Neutrophil (primary cell): ENCODE data around the gene ANO6.

ENCODE experiments used
- H3K27ac ChIP-seq: fragments of 200-600 bp; sonication (generic); 2 replicates; pipeline ENCODE4 v1.5.1; 2016; ENCODE audit warnings: mild to moderate bottlenecking, moderate library complexity
- H3K27me3 ChIP-seq: fragments of 200-600 bp; sonication (generic); 2 replicates; pipeline ENCODE4 v1.6.0; 2016; ENCODE audit warnings: mild to moderate bottlenecking
- H3K36me3 ChIP-seq: fragments of 200-600 bp; sonication (generic); 2 replicates; pipeline ENCODE4 v1.5.1; 2017
- H3K4me1 ChIP-seq, 2 experiments: fragments of 200-600 bp in 1 of 2; sonication (generic) in 1 of 2; 1 replicate in 1 of 2; 2 replicates in 1 of 2; pipeline versions ENCODE4 v1.5.1 to v1.6.1; 2013 to 2016; ENCODE audit warnings: low read depth in 1 of 2, low read length in 1 of 2, mild to moderate bottlenecking in 1 of 2, moderate library complexity in 1 of 2; ENCODE audit not compliant: control insufficient read depth in 1 of 2, insufficient read depth in 1 of 2
- H3K4me3 ChIP-seq, 2 experiments: fragments of 200-600 bp in 1 of 2; sonication (generic) in 1 of 2; 1 replicate in 1 of 2; 2 replicates in 1 of 2; pipeline ENCODE4 v1.5.1; 2013 to 2016; ENCODE audit warnings: low read depth in 1 of 2, low read length in 1 of 2, mild to moderate bottlenecking in 1 of 2, moderate library complexity in 1 of 2
- H3K9me3 ChIP-seq: fragments of 200-600 bp; sonication (generic); 2 replicates; pipeline ENCODE4 v1.5.1; 2016
- TF ChIP-seq, protein P1 (sequence below): fragments of 200-600 bp; sonication (generic); IDR thresholded peaks from 2 replicates; pipeline ENCODE4 v1.5.1; 2016; ENCODE audit warnings: antibody characterized with exemption

Gene ANO6

DNA sequence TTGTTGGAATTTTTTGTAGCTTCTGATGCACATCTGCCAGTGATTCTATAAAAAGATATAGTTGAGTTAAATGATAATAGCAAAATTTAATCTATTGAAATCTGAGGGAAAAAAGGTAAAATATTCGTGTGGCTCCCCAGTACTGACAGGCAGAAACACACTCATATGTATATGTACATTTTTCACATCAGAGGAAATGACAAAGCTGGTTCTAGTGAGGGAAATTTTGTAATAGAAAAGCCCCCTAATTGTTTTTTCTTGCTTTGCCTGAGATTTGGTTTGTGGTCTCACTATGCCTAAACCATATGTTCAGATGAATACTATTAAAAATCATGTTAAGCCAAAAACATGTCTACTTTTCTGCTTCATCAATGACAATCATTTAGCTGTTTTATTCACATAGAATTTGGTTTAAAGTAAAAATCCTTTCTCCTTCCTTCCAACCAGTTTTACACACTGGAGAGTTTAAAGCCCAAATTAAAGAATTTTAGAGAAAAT is 203.5 kb downstream of the ANO6 start:
- TF ChIP-seq, protein P1, sequence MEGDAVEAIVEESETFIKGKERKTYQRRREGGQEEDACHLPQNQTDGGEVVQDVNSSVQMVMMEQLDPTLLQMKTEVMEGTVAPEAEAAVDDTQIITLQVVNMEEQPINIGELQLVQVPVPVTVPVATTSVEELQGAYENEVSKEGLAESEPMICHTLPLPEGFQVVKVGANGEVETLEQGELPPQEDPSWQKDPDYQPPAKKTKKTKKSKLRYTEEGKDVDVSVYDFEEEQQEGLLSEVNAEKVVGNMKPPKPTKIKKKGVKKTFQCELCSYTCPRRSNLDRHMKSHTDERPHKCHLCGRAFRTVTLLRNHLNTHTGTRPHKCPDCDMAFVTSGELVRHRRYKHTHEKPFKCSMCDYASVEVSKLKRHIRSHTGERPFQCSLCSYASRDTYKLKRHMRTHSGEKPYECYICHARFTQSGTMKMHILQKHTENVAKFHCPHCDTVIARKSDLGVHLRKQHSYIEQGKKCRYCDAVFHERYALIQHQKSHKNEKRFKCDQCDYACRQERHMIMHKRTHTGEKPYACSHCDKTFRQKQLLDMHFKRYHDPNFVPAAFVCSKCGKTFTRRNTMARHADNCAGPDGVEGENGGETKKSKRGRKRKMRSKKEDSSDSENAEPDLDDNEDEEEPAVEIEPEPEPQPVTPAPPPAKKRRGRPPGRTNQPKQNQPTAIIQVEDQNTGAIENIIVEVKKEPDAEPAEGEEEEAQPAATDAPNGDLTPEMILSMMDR, result no peak
- H3K27ac ChIP-seq, result no peak overlapping the region
- peaks cover 70% of the 10 kb centered on the region for H3K36me3 ChIP-seq
- H3K4me1 ChIP-seq, result no peaks in the 10 kb centered on the region
- no peak overlapping the region for H3K4me3 ChIP-seq
- H3K27me3 ChIP-seq, result no peaks in the 10 kb centered on the region
- no peaks in the 10 kb centered on the region for H3K9me3 ChIP-seq

DNA sequence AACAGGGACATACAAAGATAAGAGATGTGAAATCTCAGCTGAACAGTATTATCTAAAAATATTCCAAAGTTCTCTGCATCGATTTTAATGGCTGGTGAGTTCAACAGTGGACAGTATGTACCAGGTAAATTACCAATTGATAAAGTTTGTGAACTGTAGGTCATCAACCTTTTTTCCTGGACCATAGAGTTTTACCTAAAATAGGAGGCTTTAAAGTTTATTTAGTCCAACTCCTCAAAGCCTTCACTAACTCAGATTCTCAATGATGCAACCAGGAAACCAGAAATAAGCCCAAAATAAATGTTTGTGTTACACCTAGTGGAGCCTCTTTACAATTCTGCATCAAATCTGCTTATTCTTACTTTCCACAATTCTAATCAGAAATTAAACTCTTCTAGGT is 205.8 kb downstream of the ANO6 start:
- Histone ChIP-seq H3K27ac (no peak overlapping the region), H3K4me3 (no peak overlapping the region), H3K9me3 (no peaks in the 10 kb centered on the region), H3K4me1 (no peaks in the 10 kb centered on the region), H3K36me3 (peaks cover 68% of the 10 kb centered on the region), H3K27me3 (no peaks in the 10 kb centered on the region)
- TF ChIP-seq, protein P1, result no peak

DNA sequence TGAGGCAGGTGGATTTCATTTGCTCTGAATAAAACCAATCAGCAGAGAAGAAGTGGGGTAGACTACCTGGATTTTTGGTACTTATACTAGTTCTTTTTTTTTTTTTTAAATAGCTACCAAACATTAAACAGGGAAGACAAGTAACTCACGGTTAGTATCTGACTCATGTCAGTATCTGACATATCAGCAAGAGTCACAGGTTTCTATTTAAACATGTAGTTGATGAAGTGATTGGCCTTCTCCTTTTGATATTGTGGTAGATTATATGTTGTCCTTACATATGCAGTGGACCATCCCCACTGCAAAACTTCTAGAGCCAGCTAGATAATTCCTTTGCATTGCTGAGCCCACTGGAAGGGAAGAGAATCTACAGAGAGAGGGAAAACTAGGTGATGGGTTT is 208.0 kb downstream of the ANO6 start:
- Histone ChIP-seq H3K4me3 (no peak overlapping the region), H3K36me3 (peaks cover 55% of the 10 kb centered on the region), H3K27me3 (no peaks in the 10 kb centered on the region), H3K27ac (no peak overlapping the region), H3K4me1 (no peaks in the 10 kb centered on the region), H3K9me3 (no peaks in the 10 kb centered on the region)
- TF ChIP-seq, protein P1, result no peak

DNA sequence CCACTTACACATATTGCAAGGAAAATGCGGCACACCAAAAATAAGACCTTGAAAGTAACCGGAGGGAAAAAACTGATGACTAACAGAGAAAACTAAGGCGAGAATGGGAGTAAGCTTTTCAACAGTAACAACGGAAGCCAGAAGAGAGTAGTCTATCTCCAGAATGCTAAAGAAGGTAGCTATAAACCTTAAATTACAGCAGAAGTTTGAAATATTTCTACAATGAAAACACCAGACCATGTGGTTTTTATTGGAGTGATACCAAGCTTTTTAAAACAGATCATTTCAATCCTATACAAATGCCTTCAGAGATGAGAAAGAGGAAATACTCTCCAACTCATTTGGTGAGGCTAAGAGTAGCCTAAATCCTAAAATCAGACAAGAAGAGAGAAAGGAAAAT is 209.5 kb downstream of the ANO6 start:
- Histone ChIP-seq H3K27me3 (no peaks in the 10 kb centered on the region), H3K4me3 (no peak overlapping the region), H3K4me1 (no peaks in the 10 kb centered on the region), H3K27ac (no peak overlapping the region), H3K36me3 (peaks cover 62% of the 10 kb centered on the region), H3K9me3 (no peaks in the 10 kb centered on the region)
- TF ChIP-seq, protein P1, result no peak

DNA sequence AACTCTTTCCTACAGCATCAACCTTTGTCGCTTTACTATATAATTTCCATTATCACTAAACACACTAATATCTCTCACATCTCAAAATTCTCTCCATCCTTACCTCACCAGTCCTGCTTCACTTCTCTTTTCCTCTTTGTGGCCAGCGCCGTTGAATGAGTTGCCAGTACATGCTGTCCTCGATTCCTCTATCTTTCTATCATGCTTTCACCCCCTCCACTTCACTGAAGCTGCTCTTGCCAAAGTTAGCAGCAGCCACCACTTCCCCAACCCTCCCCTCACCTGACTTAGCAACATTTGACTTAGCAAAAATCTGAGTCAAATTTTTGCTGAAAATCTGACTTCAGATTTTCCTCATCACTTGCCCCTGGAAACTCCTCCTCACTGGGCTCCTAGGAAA is 210.4 kb downstream of the ANO6 start:
- peaks cover 61% of the 10 kb centered on the region for H3K36me3 ChIP-seq
- H3K4me3 ChIP-seq, result no peak overlapping the region

More for the DNA sequence above, 210.4 kb downstream of the ANO6 start:
- Histone ChIP-seq H3K27ac (no peak overlapping the region), H3K4me1 (no peaks in the 10 kb centered on the region), H3K27me3 (no peaks in the 10 kb centered on the region), H3K9me3 (no peaks in the 10 kb centered on the region)
- TF ChIP-seq, protein P1, result no peak
